Right lung (tissue), 5 donors: ENCODE measurements around the gene SP140. TPM values are rescaled to one million over a fixed set of nuclear protein-coding genes. Genes with fewer than 3 reads are reported as not detected.
"Not testable (repeated sequence)": the region's sequence is repeated elsewhere in the genome, so short reads cannot be mapped to it uniquely, and the experiment has no call there.

Experiments
- DNase-seq, 2 donors: peaks; one replicate each; pipeline ENCODE4 v3.0.0-alpha.2; 2013
- polyA plus RNA-seq, 5 donors: library from polyadenylated mRNA; unstranded; fragments of 120-200 nt; gene quantifications; one replicate each; pipeline versions ENCODE4 v1.2.1 to v1.2.3, GENCODE V29; 2013; ENCODE audit warnings: inconsistent platforms in 1 of 5, low replicate concordance in 1 of 5; ENCODE audit not compliant: insufficient read length in 5 of 5, insufficient read depth in 1 of 5

Gene SP140
- polyA plus RNA-seq, 5 donors = 0.74 to 2.6 (median 1.1) TPM

DNA sequence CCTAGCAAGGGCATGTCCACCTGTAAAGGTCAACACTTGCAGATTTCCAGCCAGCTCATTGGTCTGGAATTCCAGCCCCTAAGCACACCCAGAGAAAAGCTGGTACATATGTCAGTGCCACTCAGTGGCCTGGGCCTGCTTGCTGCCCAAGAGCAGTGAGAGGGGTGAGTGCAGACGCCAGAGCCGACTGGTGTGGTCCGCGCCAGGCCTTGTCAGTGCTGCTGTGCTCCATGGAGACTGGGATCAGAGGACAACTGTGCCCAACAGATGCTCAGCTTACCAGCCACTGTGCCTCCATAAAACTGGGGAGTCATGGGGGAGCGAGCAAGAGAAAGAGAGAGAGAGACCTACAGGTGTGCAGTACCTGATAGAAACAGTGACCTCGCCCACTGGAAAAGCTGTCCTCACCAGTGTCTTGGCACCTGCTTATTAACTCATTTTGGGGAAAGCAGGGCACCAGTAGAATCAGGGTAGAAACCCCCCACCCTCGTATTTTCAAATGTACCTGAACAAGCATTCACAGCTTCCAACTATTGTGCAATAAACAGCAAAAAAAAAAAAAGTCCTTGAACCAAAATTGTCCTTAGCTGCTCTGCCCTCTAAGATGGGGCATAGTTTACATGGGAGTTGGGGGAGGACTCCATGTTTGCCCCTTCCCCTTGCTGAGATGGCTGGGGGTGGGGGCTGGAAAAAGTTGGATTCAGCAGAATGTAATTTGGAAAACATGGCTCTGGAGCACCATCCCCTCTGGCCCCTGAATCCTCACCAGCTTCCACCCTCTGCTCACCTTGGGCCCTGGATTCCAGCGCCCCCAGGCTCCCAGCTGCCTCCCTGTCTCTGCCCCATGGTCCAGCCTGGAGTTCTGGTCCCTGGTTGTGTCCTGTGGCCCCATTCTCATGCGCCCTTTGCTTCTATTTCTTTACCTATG lies 100.0 kb downstream of the SP140 start:
- no peak for DNase-seq

DNA sequence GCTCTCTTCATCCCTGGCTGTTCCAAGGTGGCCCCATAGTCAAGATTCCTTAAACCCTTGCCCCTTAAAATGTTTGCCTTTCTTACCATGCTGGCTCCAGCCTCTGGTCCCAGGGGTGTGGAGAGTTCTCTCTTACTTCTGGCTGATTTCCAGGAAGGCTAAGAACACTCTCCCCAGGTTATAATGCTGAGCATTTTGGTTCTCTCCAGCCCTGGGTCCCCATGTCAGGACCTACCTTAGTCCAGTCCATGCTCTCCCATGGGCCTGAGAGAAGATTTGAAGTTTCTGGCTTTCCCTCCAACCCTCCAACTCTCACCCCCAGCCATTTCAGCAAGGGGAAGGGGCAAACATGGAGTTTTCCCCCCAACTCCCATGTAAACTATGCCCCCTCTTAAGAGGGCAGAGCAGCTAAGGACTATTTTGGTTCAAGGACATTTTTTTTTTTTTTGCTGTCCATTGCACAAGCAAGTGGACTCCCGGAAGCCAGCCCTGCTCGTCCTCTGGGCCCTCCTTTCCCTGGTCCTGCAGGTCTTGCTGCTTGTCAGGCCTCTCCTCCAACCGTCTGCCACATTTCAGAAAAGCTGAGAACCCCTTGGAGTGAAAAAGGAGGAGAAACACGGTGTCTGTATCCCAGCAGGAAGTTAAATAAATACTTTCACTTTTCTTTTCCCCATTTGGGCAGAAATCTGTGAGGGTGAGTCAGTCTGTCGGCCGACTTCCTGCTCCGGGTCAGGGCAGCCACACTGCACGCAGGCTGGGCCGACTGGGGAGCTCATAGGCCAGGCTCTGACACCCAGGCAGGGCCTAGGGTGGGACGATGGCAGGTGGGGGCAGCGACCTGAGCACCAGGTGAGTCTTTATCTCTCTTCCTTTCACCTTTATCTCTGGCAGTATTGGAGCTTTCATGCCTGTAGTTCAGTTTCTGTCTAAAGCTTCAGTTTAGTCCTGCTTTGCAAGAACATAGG lies 101.2 kb downstream of the SP140 start, which contains the start of gene SP140L:
Gene SP140L, plus strand, starts transcription at position 741 of the 965 bp plus-strand sequence. Its CDS starts 77 bp downstream, at position 818.
- peak; percentile 38 to 39 for DNase-seq

DNA sequence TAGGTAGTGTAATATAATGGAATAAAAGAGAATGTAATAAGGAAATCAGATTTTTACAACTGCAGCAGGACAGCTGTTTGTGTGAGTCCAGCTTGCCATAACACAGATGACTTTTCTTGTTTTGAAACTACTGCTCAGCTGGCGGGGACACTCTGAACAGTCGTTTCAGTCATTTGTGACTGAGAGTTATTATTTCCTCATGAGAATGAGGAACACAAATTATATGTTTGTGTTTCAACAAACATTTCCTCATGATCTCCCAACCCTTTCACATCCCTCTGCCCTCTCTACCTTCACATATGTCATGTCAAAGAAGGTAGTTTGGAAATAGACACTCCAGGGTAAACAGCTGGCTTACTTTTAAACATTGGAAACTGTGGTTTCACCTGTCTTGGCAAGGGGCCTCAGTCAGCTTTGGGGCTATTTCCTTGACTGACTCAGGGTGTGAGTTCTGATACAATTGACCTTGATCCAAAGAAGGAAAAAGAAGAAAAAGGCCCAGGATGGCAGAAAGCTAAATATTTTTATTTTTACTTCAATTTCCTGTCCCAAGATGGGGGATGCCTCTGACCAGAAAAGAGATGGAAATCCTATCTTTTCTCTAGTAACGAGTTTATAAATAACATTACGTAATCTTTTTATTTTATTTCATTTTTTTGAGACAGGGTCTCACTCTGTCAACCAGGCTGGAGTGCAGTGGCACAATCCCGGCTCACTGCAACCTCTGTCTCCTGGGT lies 102.0 kb downstream of the SP140 start:
- no peak for DNase-seq

DNA sequence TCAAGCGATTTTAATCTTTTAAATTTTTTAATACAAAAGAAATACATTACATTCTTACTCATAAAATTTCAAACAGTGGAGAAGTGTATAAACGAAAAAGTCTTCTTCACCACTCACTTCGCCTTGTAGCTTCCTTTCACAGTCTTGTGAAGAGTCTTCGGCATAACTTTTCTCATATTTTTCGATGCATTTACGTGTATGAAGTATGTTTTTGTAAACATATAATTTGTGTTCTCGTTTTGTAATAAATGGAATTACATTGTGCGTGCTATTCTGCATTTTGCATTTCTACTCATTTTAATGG lies 102.6 kb downstream of the SP140 start:
- DNase-seq = no peak

DNA sequence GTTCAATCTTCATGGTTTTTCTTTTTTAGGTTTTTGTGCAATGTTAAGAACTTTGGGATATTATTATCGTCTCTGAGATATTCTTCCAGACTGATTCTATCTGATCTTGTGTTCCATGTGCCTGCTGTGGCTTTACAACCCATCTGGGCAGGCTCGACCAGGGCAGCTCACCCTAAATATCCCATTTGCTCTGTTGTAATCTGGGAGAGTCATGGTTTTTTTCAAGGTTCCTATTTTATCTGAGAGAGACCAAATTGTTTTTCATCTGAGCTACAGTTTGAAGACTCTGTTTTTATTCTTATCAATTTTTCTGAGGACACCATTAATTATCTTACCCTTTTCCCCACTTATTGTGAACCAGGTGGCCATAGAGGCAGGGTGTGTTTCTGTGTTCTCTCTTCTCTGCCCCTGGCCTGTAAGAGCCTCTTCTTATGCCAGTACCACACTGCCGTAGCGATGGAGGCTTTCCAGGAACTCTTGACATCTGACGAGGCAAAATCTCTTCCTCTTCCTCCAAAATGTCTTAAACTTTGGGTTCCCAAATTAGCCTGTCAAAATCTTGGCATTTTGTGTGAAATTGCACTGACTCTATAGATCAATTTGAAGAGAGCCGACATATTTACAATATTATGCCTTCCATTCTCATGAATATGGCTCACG lies 104.5 kb downstream of the SP140 start:
- no peak for DNase-seq

DNA sequence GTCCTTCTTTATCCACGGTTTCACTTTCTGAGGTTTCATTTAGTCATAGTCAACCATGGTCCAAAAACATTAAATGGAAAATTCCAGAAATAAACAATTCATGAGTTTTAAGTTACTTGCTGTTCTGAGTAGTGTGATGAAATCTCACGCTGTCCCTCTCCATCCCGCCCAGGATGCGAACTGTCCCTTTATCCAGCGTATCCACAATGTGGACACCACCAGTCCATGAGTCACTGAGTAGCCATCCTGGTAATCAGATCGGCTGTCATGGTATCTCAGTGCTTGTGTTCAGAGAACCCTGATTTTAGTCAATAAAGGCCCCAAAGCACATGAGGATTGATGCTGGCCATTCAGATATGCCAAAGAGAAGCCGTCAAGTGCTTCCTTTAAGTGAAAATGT lies 105.2 kb downstream of the SP140 start:
- no peak for DNase-seq

DNA sequence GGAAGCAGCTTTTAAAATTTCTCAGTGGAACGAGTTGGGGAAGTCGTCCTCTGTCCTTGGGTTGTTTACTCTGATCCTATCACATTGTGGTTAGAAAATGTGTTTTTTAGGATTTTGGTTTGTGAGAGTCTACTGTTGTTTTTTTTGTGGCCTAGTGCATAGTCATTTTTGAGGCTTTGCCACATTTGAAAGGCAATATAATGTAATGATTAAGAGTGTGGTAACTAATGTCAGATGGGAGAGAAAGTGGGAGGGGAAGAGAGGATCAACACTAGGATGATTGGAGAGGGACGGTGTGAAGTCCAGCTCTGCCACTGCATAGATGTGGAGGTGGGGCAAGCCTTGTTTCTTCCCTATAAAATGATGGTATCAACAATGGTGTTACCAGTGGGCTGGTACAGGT lies 109.9 kb downstream of the SP140 start:
- DNase-seq = no peak

DNA sequence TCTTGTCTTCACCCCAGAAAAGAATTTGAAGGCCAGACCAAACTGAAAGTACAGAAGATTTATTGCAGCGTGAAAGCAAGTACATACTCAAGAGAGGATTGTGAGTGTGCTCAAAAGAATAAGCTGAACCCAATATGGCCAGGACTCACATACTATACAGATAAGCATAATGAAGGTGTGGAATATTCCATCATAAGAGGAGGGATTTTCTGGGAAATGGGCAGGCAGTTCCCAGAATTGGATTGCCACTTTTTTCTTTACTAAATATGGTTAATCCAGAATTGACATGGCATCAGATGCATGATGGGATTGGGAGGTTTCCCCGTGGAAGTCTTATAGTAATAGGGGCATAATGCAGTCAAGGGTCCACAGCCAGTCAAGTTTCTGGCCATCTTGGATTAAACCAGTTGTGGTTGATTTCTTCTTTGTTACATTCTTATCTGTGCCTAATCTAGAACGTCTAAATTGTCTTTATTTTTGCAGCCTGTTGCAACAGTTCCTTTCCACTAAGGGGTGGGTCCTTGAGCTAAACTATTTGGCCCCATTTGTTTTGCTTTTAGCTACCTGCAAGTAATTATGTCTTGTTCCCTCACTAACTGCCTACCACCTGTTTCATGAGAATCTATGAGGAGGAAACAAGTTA lies 110.4 kb downstream of the SP140 start:
- no peak for DNase-seq

DNA sequence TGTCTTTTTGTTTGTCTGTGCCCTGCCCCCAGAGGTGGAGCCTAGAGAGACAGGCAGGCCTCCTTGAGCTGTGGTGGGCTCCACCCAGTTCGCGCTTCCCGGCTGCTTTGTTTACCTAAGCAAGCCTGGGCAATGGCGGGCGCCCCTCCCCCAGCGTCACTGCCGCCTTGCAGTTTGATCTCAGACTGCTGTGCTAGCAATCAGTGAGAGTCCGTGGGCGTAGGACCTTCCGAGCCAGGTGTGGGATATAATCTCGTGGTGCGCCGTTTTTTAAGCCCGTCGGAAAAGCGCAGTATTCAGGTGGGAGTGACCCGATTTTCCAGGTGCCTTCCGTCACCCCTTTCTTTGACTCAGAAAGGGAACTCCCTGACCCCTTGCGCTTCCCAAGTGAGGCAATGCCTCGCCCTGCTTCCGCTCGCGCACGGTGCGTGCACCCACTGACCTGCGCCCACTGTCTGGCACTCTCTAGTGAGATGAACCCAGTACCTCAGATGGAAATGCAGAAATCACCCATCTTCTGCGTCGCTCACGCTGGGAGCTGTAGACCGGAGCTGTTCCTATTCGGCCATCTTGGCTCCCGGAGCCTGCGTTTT lies 116.5 kb downstream of the SP140 start:
- DNase-seq = not testable (repeated sequence)

DNA sequence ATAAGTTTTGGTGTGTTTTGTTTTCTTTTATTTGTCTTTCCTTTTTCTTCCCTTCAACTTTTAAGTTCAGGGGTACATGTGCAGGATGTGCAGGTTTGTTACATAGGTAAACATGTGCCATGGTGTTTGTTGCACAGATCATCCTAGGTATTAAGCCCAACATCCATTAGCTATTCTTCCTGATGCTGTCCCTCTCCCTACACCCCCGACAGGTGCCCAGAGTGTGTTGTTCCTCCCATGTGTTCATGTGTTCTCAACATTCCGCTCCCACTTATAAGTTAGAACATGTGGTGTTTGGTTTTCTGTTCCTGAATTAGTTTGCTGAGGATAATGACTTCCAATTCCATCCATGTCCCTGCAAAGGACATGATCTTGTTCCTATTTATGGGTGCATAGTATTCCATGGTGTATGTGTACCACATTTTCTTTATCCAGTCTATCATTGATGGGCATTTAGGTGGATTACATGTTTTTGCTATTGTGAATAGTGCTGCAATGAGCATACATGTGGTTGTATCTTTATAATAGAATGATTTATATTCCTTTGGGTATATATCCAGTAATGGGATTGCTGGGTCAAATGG lies 117.6 kb downstream of the SP140 start:
- not testable (repeated sequence) for DNase-seq

DNA sequence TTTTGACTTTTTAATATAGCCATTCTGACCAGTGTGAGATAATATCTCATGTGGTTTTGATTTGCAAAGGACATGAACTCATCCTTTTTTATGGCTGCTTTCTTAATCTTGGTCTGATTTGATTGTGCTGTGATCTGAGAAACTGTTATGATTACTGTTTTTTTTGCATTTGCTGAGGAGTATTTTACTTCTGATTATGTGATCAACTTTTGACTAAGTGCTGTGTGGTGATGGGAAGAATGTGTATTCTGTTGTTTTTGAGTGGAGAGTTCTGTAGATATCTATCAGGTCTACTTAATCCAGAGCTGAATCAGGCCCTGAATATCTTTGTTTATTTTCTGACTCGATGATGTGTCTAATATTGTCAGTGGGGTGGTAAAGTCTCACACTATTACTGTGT lies 118.2 kb downstream of the SP140 start:
- DNase-seq = no peak

DNA sequence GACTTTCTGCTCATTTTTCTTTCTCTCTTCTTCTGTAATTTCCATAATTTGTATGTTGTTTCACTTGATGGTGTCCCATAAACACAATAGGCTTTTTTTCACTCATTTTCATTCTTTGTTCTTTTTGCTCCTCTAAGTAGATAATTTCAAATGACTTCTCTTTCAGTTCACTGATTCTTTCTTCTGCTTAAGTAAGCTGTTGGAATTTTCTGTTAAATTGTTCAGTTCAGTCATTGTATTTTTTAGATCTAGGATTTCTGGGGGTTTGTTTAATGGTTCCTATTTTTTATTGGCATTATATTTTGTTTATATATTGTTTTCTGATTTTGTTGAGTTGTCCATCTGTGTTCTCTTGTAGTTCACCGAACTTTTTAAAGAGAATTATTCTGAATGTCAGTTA lies 120.9 kb downstream of the SP140 start:
- DNase-seq = no peak

DNA sequence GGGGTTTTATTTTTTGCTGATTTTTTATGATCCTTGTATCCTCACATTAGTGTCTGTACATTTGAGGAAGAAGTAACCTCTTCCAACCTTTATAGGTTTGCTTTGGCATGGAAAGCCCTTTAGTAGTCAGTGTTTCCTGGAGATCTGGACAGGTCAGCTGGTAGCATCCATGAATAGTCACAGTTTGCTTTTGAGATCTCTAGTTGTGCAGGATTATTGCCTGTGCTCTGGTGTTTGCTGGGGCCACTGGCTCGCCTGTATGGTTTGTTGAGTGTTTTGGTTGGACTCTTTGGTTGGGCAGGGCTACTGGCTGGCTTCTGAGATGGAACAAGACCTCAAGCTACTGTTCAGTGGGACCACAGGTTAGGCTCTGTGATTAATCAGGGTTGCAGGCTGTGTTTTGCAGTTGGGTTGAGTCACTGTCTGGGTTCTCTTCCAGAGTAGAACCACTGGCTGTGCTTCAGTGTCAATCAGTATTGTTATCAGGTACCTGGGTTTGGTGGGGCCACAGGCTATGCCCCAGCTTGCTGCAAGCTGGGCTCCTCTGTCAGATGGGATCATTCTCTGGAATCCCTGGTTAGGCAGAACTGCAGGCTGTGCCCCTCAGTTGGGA lies 121.5 kb downstream of the SP140 start:
- DNase-seq = no peak

DNA sequence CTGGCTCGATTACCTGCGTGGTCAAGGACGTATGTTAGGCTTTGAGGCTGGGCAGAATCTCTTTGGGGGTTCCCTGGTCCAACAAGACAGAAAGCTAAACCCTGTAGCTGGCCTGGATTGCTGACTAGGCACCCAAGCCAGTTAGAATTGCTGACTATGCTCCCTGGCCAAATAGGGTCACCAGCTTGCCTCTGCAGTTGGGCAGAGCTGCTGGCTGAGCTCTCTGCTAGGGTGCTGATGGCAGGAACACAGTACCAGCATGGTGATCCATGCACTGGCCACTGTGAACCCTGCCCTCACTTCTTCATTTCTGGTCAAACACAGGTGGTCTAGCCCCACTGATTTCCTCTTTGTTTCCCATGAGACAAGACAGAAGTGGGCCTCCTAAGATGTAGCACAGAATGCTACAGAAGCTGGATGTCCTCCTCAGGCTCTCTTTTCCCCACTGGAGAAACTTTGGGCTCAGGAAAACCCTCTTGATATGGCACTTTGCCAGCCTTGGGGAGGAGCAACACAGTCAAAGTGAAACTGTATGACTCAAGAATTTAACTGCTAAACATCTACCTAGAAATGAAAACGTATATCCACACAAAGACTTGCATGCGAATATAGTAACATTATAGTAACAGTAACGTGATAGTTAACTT lies 122.2 kb downstream of the SP140 start:
- DNase-seq = no peak

DNA sequence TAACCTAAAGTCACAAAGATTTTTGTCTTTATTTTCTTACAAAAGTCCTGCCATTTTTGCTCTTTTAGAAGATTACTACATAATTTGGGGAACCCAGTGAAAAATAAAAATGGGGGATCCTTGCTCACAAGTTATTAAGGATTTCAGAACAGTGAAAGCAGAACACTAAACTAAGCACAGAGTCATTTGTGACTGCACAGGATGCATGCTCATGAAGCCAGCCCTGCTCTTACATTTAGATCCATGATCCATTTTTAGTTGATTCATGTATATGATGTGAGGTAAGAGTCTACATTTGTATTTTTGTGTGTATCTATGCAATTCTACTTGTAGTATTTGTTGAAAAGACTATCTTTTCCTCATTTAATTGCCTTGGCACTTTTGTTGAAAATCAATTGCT lies 123.3 kb downstream of the SP140 start:
- DNase-seq = no peak

DNA sequence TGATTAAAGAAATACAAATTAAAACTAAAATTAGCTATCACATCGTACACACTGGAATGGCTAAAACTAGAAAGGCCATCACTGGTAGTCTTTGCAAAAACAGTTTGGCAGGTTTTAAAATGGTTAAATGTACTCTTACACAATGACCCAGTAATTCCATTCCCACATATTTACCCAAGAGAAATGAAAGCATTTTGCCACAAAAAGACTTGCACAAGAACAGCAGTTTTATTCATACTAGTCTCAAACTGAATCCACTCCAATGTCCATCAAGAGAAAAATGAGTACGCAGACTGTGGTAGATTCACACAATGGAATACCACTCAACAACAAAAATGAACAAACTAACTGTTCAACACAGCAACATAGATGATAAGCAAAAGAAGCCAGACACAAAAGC lies 130.5 kb downstream of the SP140 start:
- DNase-seq = no peak

DNA sequence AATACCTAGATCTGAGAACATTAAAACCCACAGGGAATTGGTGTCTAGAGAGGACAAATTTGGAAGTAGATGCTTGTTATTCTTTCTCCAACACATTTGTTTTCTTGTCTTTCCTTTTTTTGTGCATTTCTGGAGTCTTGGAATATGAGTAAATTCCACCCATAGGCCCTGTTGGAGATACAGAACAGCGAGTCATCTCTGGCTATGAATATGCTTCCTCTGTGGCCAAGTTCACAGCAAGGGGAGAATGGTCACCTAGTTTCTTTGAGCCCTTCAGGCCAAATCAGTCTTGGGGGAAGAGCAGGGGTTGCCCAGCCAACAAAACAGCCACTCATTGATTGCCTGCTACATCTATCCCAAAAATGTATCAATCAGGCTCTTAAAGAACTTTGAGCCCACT lies 132.8 kb downstream of the SP140 start:
- DNase-seq = no peak

DNA sequence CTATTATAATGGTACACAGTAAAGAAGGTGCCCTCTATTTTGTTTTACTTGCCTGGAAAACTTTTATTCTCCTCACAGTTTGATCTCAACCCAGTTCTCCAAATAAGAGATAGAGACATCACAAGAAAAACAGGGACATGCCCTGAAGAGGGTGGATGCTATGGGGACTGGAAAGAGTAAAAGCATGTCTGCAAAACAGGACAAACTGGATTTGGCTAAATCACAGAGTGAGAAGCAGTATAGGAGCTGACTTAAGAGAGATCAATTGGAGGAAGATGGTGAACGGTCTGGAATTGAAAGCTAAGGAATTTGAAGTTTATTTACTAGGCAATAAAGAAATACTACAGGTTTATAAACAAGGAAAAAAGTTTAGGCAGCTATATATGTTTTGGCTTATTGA lies 134.5 kb downstream of the SP140 start:
- no peak for DNase-seq
